ENCODE data around the gene CCDC200.
"Not testable (repeated sequence)": the region's sequence is repeated elsewhere in the genome, so short reads cannot be mapped to it uniquely, and the experiment has no call there.

The CCDC200 gene

GRCh38 chr17:43215341-43215740 is 13.1 kb downstream of the CCDC200 start:
- no peak for ATAC-seq

- no peak for ATAC-seq
These were observed 14.9 kb downstream of the CCDC200 start for GRCh38 chr17:43213545-43213944.

DNA sequence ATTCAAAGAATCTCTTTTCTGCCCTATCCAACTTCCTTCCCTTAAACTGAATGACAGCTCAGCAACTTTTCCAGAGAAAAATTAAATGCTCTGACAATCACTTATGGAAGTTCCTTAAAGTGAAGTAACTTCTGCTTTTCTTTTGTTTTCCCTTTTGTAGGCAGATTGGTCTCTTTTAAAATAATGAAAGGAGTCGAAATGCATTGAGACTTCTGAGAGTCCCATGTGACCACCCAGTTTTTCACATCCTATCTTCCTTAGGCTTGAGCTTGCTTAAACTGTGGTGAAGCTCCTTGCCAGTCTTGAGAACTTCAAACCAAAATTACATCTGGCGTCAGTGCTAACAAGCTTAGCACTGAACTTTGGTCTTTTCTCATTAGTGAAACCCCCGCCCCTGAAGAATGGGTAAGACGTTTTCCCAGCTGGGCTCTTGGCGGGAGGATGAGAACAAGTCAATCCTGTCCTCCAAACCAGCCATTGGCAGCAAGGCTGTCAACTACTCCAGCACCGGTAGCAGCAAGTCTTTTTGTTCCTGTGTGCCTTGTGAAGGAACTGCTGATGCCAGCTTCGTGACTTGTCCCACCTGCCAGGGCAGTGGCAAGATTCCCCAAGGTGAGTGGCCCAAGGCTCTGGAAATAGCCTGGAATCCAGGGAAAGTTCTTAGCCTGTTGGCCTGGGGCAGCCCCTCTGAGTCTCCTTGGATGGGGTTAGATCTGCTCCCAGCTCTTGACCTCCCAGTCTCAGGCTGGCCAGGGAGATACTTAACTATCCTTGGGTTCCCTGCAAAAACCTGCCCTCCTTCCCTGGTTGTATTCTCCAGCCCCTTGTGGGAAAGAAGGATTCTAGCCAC is 15.6 kb downstream of the CCDC200 start:
- ATAC-seq, result no peak

DNA sequence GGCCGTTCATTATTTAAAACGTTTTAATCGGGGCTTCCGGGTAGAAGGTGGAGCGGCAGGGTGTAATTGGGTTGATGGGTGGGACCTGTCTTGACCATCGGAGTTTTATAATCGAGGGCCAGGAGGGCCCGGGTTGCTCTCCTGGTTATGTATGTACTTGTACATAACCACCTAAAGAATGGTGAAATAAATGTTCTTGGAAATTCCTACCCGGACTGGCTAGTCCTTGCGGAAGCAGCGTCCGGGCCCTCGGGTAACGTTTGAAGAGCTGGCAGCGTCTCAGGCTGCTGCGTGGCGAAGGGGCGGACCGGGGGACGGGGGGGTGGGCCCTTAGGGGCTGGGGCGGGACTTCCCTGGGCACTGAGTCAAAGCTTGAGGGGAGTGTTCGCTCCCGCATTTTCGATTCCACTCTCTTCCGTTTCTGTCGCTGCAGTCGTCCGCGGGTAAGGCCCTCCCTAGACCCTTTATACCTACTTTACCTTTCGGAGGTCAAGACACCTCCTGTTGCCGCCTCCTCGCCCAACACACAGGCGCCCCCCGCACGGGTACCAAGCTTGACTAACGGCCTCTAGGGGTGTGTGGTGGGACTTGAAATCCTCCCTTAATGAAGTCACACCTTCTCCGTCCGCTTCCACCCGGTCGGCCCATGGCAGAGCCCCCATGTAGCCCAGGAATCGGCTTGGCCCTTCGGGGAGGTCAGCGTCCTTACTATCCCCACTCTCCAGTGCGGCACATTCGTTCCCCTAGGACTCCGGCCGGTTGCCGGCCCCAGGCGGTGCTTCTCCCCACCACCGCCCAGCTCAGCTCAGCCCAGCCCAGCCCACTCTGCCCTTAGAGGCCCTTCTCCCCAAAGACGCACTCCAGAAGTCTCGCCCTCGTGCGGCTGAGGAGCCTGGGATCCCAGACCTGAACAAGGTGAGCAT is 16.7 kb downstream of the CCDC200 start, which contains the start of gene TMEM106A:
TSS of gene TMEM106A (plus strand) at position 396 of the 923 bp plus-strand sequence. CDS start 1,167 bp downstream, outside the sequence.
- peak; percentile 93 to 94 for ATAC-seq

DNA sequence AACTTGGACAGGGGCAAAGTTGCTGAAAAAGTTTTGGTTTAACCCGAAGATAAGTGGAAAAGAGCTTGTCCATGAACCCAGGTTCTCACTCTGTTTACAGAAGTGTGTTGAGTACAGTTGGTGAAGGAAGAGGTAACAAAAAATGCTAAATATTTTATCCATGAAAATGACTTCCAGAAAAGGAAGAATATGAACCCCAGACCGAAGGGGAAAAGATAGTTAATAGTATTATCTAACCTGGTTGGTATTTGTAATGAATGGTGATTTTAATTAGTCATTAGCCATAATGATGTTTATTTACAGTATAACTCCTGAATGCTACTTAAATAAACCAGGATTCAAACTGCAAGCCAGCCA is 17.3 kb downstream of the CCDC200 start:
- no peak for ATAC-seq

DNA sequence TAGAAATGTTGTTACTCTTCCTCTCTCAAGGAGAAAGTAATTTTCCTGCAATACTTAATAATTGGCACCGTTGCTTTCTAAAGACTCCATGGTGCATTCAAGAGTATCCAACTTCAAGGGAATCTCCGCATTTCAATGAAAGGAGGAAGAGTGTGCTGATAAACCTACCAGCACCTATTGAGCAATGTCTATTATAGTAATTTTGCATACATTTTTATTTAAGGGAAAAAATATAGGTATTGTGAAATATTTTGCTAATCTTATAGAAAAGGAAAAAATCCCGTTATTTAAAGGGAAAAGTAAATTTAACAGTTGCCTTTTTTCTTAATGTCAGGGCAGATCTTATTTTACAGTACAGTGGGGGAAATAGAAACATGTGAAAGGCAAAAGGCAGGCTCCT is 17.8 kb downstream of the CCDC200 start:
- no peak for ATAC-seq

DNA sequence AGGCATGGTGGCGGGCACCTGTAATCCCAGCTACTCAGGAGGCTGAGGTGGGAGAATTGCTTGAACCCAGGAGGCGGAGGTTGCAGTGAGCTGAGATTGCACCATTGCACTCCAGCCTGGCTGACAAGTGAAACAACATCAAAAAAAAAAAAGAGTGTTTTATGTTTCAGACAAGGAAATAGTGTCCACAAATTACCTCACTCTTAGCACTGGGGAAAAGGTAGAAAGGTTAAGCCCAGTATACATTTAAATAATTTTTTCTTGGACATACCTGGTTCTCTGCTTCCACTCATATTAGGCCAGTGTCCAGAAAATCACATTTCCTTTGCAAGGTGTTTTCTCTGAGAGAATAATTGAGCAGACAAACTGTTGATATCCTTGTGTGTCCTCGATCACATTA is 25.4 kb downstream of the CCDC200 start:
- not testable (repeated sequence) for ATAC-seq

- ATAC-seq, result no peak
These were observed 28.3 kb downstream of the CCDC200 start for GRCh38 chr17:43200127-43200526.

- ATAC-seq, result peak in 1 of 2 donors; percentile 27
These were observed 28.8 kb downstream of the CCDC200 start for GRCh38 chr17:43199633-43200032.

GRCh38 chr17:43193251-43193650 is 35.2 kb downstream of the CCDC200 start:
- ATAC-seq, result no peak

GRCh38 chr17:43186656-43187055 is 41.8 kb downstream of the CCDC200 start:
- ATAC-seq, result not testable (repeated sequence)

- ATAC-seq, result no peak
These were observed 44.5 kb downstream of the CCDC200 start for GRCh38 chr17:43183921-43184320.

- no peak for ATAC-seq
These were observed 52.3 kb downstream of the CCDC200 start for GRCh38 chr17:43176119-43176570.

GRCh38 chr17:43175213-43176118 is 53.0 kb downstream of the CCDC200 start:
- ATAC-seq, result no peak

DNA sequence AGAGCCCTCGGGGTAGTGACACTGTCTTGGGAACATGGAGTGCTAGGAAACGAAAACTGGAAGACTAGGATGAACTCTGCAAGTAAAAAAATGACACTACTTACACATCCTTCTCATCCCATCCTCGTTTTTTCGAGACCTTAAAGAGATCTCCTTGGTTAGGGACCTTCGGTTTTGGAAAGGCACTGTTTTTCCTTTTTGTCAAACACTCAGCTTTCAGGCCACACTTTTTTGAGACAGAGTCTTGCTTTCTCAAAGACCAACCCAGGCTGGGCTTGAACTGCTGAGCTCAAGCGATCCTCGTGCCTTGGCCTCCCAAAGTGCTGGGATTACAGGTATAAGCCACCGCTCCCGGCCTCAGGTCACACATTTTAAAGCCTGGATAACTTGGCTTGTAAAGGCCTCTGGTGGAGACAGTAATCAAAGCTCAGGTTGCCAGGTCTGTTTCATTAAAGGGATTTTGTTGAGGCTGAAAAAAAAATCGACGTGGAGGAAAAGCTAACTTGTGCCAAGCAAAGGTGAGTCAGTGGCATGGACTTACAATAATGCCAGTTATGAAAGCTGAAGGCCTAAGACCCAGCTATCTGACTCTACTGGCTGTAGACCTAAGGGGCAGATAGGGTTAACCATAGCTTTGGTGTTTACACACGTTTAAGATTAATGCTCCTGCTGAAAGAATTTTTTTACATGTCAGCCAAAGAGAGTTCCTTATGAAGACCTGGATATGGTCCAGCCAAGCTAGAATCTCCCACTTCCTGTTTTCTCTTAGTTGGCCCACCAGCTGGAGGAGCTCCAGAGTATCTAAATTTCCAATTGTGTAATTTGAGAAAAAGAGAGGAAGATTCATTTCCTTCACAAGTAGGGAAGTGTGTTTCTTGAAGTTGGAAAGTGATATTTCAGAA is 56.6 kb downstream of the CCDC200 start:
- ATAC-seq, result no peak

Measured in activated CD4-positive, CD25-positive, alpha-beta regulatory T cell treated with anti-CD3 and anti-CD28 coated beads, Interleukin-2, amount 50 U/mL, for 24 hours (primary cell).